ENCODE data around the gene DMC1.
"Not testable (repeated sequence)": the region's sequence is repeated elsewhere in the genome, so short reads cannot be mapped to it uniquely, and the experiment has no call there.

Gene DMC1

GRCh38 chr22:38601221-38601764 lies 31.3 kb upstream of the DMC1 start:
- H3K79me2 ChIP-seq (ENCODE audit: low read length): no peaks in the 10 kb centered on the region
- H3K27ac ChIP-seq (ENCODE audit: low read length): no peak overlapping the region
- H3K9me3 ChIP-seq (ENCODE audit: insufficient read depth, low read length): no peaks in the 10 kb centered on the region
- no peak overlapping the region for H2AFZ ChIP-seq (ENCODE audit: low read depth, low read length)
- no peak for TF ChIP-seq CTCF (IDR thresholded peaks at IDR 0.05; ENCODE audit: low read depth, low read length)
- no peak for TF ChIP-seq EZH2phosphoT487 (IDR thresholded peaks at IDR 0.05; ENCODE audit: low read depth)
- no peaks in the 10 kb centered on the region for H3K36me3 ChIP-seq (replicated peaks; ENCODE audit: low read depth, low read length)
- no peaks in the 10 kb centered on the region for H3K4me1 ChIP-seq (ENCODE audit: low read length)
- H3K27me3 ChIP-seq (ENCODE audit: low read depth, low read length): no peaks in the 10 kb centered on the region
- no peak overlapping the region for H3K4me2 ChIP-seq (ENCODE audit: low read length)
- no peaks in the 10 kb centered on the region for H4K20me1 ChIP-seq (ENCODE audit: insufficient read depth, low read length)
- no peak overlapping the region for H3K4me3 ChIP-seq (ENCODE audit: low read length)
- no peak overlapping the region for H3K9ac ChIP-seq (ENCODE audit: low read length)

GRCh38 chr22:38599466-38599865 lies 29.5 kb upstream of the DMC1 start:
- TF ChIP-seq EZH2phosphoT487 (IDR thresholded peaks at IDR 0.05; ENCODE audit: low read depth) (no peak), CTCF (IDR thresholded peaks at IDR 0.05; ENCODE audit: low read depth, low read length) (no peak)
- no peaks in the 10 kb centered on the region for H3K36me3 ChIP-seq (replicated peaks; ENCODE audit: low read depth, low read length)
- H3K4me1 ChIP-seq (ENCODE audit: low read length): no peaks in the 10 kb centered on the region
- H2AFZ ChIP-seq (ENCODE audit: low read depth, low read length): no peak overlapping the region
- no peak overlapping the region for H3K4me3 ChIP-seq (ENCODE audit: low read length)
- no peak overlapping the region for H3K27ac ChIP-seq (ENCODE audit: low read length)
- H4K20me1 ChIP-seq (ENCODE audit: insufficient read depth, low read length): no peaks in the 10 kb centered on the region
- H3K27me3 ChIP-seq (ENCODE audit: low read depth, low read length): no peaks in the 10 kb centered on the region
- no peaks in the 10 kb centered on the region for H3K9me3 ChIP-seq (ENCODE audit: insufficient read depth, low read length)
- H3K4me2 ChIP-seq (ENCODE audit: low read length): no peak overlapping the region
- H3K9ac ChIP-seq (ENCODE audit: low read length): no peak overlapping the region
- H3K79me2 ChIP-seq (ENCODE audit: low read length): no peaks in the 10 kb centered on the region

- not testable (repeated sequence) for H3K4me2 ChIP-seq (ENCODE audit: low read length); H3K36me3 ChIP-seq (replicated peaks; ENCODE audit: low read depth, low read length); H3K27ac ChIP-seq (ENCODE audit: low read length); H3K4me3 ChIP-seq (ENCODE audit: low read length); H2AFZ ChIP-seq (ENCODE audit: low read depth, low read length); H3K4me1 ChIP-seq (ENCODE audit: low read length); H4K20me1 ChIP-seq (ENCODE audit: insufficient read depth, low read length); H3K9me3 ChIP-seq (ENCODE audit: insufficient read depth, low read length); H3K9ac ChIP-seq (ENCODE audit: low read length); H3K27me3 ChIP-seq (ENCODE audit: low read depth, low read length); H3K79me2 ChIP-seq (ENCODE audit: low read length)
Measured at GRCh38 chr22:38582923-38583322, 12.9 kb upstream of the DMC1 start.

GRCh38 chr22:38578505-38578904 lies 8.5 kb upstream of the DMC1 start:
- TF ChIP-seq EZH2phosphoT487 (IDR thresholded peaks at IDR 0.05; ENCODE audit: low read depth) (no peak), CTCF (IDR thresholded peaks at IDR 0.05; ENCODE audit: low read depth, low read length) (no peak)
- Histone ChIP-seq H3K4me3 (ENCODE audit: low read length) (no peak overlapping the region), H3K27ac (ENCODE audit: low read length) (no peak overlapping the region), H3K27me3 (ENCODE audit: low read depth, low read length) (no peaks in the 10 kb centered on the region), H4K20me1 (ENCODE audit: insufficient read depth, low read length) (no peaks in the 10 kb centered on the region), H3K79me2 (ENCODE audit: low read length) (no peaks in the 10 kb centered on the region), H3K9me3 (ENCODE audit: insufficient read depth, low read length) (no peaks in the 10 kb centered on the region), H2AFZ (ENCODE audit: low read depth, low read length) (no peak overlapping the region), H3K36me3 (replicated peaks; ENCODE audit: low read depth, low read length) (no peaks in the 10 kb centered on the region), H3K9ac (ENCODE audit: low read length) (no peak overlapping the region), H3K4me1 (ENCODE audit: low read length) (peaks cover 2% of the 10 kb centered on the region; the same call in 1 of the 2 replicates), H3K4me2 (ENCODE audit: low read length) (no peak overlapping the region)

- H3K79me2 ChIP-seq (ENCODE audit: low read length): no peaks in the 10 kb centered on the region
- H3K4me1 ChIP-seq (ENCODE audit: low read length): peaks cover 10% of the 10 kb centered on the region
- TF ChIP-seq CTCF (IDR thresholded peaks at IDR 0.05; ENCODE audit: low read depth, low read length): peak; percentile 83
- no peak for TF ChIP-seq EZH2phosphoT487 (IDR thresholded peaks at IDR 0.05; ENCODE audit: low read depth)
- H3K27ac ChIP-seq (ENCODE audit: low read length): no peak overlapping the region
- H2AFZ ChIP-seq (ENCODE audit: low read depth, low read length): no peak overlapping the region
- no peak overlapping the region for H3K4me2 ChIP-seq (ENCODE audit: low read length)
- H3K4me3 ChIP-seq (ENCODE audit: low read length): no peak overlapping the region
- peaks cover 3% of the 10 kb centered on the region; the same call in 1 of the 2 replicates for H3K27me3 ChIP-seq (ENCODE audit: low read depth, low read length)
- no peaks in the 10 kb centered on the region for H3K36me3 ChIP-seq (replicated peaks; ENCODE audit: low read depth, low read length)
- H4K20me1 ChIP-seq (ENCODE audit: insufficient read depth, low read length): no peaks in the 10 kb centered on the region
- H3K9ac ChIP-seq (ENCODE audit: low read length): no peak overlapping the region
- no peaks in the 10 kb centered on the region for H3K9me3 ChIP-seq (ENCODE audit: insufficient read depth, low read length)
Measured at GRCh38 chr22:38572065-38572464, 2.1 kb upstream of the DMC1 start.
